HG03354 (cell line): Measurements from ENCODE around the gene SYPL2.
A peak's percentile ranks its signal among the peaks of the same experiment; 100 is the strongest.

Experiments used
- ATAC-seq: cut with Tn5 transposase; IDR thresholded peaks from one replicate; pipeline ENCODE4 v1.9.1; 2021; ENCODE audit warnings: mild to moderate bottlenecking; ENCODE audit not compliant: unreplicated experiment, poor library complexity, severe bottlenecking

SYPL2 gene

GRCh38 chr1:109508001-109508872, 41.9 kb downstream of the SYPL2 start:
- no peak for ATAC-seq

DNA sequence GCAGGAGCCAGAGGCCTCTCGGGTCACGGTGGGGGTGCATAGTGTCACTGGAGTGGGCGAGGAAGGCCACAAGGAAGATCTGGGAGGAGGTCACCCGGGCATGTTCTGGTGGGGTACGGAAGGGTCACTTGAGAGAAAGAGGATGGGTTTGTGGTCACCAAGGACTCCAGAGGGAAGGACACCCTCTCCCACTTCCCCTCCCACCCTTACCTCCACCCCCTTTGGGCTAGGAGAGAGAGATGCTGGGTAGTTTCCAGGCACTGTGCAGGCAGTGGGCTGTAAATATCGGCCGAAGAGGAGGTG, 42.5 kb downstream of the SYPL2 start:
- ATAC-seq: no peak

DNA sequence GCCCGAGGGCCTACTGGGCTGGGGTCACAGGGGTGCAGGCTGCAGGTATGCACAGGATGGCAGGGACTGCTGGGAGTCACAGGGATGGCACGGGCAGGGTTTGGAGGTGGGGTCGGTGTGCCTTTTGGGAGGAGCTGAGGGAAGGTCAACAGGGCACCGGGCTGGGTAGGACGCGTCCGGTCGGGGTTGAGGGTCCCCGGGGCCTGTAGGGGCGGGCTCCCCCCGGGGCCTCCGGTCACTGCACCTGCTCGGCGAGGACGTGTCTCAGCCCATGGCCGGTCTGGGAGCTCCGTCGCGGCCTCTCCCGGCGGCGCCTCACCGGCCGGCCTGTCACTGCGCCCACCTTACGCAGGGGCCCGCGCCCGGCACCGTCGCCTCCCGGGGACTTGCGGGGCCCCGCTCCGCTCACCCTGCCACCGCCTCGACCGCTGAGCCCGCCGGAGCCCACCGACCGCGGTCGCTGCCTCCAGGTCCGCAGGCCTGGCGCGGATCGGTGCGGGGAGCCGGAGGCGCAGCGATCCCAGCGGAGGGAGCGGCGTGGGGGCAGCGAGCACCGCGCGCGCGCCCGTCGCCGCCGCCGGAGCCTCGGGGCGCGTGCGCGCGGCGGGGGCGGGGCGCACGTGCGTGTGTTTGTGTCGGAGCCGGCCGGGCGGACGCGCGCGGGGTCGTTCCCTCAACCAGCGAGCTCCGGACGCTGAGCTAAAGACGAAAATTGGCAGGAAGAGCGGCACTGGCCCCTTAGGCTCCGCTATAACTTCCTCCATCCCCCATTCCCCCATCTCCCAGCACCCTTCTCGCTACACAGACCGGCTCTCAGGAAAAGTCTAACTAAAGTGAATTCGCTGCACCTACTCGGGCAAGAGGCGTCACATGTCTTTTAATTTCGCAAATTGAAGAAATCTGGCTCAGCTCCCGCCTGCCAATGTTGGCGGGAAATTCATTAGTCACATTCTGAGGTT, 43.1 kb downstream of the SYPL2 start, which contains the start of gene AMIGO1:
Gene AMIGO1, minus strand, starts transcription at position 552 of the 959 bp plus-strand sequence. CDS start 815 bp downstream, outside the sequence.
- ATAC-seq: peak; percentile 56

DNA sequence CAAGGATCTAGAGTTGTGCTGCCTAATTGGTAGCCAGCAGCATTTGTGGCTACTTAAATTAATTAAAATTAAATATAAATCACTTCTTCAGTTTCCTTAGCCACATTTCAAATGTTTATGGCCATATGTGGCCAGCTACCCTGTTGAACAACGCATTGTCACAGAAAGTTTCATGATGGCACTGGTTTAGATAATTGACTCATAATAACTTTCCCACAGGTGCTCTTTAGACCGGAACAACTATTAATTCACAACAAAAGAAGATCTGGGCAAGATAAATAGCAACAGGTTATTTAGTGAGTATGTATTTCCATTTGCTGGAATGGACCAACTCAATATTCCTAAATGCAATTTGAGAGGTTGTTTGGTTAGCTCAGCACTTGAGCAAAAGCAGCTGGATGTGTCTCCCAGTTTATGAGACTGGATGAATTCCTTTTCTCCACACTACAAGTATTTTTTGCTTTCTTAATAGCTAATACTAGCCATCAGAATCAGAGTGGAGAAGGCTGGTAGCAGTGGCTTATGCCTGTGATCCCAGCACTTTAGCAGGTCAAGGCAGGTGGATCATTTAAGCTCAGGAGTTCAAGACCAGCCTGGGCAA, 46.9 kb downstream of the SYPL2 start:
- no peak for ATAC-seq

DNA sequence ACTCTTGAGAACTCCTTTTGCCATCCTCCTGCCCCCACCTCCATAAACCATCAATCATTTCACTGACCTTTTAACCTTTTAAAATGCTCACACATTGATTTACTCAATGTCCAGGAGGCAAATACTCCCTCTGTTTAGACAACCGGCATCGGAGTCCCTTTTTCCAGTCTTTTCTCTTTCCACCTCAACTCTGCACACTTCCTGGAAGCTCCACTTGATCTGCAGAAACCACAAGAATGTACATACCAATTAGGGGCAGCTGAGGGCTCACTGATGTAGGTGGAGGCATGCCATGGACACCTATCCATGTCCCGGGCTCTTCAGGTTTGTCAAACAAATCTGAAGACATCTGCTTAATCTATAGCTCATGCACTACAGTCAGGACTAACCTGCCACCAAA, 48.5 kb downstream of the SYPL2 start:
- no peak for ATAC-seq

GRCh38 chr1:109516872-109517271, 50.5 kb downstream of the SYPL2 start:
- ATAC-seq: no peak

DNA sequence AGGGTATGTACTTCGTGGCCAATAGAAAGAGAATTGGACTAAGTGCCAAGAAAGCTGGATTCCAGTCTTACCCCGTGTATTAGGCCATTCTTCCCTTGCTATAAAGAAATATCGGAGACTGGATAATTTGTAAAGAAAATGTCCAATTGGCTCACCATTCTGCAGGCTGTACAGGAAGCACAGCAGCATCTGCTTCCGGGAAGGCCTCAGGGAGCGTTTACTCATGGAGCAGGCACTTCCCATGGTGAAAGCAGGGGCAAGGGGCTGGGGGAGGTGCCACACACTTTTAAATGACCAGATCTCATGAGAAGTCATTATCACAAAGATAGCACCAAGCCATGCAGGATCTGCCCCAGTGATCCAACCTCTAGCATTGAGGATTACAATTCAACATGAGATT, 51.0 kb downstream of the SYPL2 start:
- ATAC-seq: no peak

DNA sequence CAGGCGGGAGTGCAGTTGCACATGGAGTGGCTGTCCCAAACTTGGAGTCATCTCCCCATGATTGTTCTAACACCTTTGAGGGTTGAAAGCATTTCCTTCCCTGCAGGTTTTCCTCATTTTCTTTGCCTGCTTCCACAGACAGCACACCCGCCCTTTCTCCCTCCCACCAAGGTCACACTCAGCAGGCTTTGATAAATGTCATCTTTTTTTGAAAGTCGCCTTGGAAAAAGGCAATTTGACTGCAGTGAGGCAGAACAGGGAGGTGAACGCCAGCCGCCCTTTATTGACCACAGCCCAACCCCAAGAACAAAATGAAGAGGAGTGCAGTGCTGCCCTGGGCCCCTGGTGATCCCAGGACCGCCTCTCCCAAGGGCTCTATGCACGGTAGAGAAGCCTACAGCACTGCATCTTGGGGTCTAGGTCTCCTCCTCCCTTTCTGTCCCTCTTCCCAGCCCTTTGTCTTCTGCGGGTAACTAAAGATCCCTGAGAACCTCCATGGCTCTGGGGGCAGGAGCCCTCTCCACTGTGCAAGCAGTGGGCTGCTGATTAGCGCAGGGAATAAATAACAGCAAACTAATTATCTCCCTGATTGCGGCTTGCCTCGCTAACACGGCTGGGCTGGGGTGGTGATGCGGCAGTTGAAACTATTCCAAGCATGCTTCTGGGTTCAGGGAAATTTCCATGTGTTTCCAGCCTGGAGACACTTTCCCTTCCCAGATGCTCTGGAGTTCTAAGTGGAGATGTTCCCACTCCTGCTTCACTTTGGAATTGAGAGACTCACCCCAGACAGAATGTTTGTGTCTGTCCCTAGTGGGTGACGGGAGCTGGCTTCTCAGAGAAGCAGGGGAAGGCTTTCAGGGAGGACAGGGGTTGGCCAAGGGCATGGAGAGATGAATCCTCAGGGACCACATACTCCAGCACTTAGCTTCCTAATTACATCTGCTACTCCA, 54.9 kb downstream of the SYPL2 start:
- no peak for ATAC-seq

GRCh38 chr1:109522026-109522425, 55.7 kb downstream of the SYPL2 start:
- ATAC-seq: no peak

DNA sequence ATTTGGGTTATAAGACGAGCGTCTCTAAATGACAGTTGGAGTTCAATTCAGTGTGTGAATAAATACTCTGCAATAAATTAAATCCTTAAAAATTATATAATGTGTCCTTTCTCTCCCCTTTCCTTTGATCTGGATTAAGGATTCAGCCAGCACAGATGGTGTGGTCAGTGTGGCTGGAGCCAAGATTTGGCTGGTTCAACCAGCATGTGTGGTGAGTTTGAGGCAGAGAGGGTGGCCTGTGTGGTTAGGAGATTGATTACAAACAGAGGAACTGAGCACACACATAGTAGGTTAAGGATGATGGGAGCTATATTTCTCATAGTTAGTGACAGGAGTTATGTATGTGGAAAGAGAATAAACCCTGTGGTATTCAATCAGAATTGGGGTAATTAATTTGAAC, 57.4 kb downstream of the SYPL2 start:
- no peak for ATAC-seq

DNA sequence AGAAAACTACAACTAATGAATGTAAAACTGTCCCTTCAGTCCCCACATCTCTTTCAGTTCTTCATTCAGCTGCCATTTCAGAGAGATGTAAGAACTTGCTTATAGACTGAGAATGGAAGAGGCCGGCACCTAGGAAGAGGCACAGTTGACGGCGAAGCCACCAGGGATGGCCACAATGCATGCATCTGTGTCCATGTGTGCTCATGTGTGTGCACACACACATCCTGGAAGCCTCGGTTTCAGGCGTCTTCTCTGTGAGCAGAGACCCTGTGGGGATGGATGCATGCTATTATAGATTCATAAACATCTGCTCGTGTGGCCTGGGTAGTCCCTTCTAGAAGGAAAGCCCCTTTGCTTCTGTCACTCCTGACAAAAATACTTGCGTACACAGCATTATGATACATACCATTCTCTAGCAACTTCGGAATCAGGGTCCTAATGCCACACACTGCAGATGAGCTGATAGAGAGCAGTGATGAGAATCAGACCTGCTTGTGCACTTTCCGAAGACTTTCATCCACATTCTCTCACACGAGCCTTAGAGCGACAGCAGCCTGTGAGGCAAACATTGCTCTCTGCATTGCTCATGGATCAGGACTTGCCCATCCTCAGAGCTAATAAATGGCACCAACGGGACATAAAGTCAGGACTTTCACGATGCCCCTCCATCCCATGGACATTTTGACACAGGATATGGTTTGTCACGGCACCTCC, 60.9 kb downstream of the SYPL2 start:
- no peak for ATAC-seq

DNA sequence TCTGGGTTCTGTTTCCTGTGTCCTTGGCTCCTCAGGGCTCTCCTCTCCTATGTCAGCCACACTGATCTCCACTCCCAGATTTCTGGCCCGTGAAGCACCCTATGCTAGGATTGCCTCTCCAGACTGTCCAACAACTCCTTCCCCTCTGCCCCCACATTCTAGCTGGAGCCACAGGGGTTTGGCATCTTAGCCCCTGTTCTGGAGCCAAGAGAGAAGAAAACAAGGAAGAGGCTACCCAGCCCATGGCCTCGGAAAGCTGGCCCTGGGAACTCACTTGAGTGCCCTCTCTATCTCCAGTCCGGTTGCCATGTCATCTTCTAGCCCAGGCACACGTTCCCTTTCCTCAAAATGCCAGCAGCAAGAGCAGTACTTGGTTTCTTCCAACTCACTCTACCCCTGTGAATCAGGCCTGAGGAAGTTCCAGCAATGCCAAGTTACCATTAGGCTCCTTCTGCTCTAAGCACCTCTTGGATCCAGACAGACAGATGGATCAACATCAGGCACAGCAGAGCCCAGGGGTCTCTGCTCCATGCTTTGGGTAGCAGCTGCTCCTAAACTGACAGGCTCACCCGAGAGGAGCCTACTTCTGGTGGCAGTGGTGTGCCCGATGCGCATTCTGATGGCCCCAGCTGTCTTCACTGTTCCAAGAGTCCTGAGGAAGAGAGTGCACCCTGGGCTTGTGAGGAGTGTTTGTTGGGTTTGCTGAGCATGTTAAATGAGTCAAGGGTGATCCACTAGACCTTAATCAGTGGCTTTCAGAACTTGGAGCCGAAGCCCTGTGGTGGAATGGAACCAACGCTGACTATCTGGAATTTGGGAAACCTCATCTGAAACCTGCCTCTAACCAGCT, 61.7 kb downstream of the SYPL2 start:
- no peak for ATAC-seq

DNA sequence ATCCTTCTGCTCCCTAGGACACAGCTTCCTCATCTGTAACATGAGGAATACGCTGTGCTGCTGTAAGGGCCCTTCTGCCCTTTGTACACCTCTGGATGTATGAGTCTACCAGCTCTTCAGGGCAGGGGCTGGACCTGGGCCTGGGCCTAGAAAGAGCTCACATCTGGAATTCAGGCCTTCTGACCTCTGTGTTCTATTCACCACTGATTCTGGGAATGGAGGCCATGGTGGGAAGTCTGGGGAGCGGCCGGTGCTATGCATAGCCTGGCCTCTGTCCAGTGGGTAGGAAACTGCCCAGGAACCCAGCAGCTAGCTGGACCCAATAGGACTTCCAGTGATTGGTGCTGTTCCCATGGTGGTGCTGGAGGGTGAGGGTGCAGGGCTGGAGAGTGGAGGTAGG, 62.4 kb downstream of the SYPL2 start:
- ATAC-seq: no peak

DNA sequence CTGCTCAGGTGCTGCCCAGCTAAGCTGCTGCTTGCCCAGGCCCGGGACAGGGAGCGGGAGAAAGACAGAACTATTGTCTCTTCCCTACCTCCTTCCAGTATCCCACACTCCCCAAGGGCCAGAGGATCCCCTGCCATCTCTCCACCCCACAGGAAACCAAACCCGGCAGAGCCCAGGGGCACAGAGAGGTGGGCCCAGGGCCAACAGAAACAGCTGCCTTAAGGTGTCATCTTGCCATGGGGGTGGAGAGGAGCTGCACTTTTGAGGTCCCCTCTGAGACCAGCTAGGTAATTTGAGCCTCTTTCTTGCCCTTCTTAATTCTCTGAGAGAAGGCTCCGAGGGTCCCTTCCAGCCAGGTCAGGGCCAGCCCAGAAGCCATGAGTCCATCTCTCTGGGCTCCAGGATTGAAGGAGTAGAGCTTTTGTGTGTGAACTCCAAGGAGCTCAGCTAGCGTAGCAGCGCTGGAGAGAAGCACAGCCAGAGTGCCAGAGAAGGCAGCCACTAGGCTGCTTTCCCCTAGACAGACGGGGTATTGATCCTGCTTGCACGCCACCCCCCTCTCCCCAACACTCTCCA, 63.6 kb downstream of the SYPL2 start:
- ATAC-seq: no peak

DNA sequence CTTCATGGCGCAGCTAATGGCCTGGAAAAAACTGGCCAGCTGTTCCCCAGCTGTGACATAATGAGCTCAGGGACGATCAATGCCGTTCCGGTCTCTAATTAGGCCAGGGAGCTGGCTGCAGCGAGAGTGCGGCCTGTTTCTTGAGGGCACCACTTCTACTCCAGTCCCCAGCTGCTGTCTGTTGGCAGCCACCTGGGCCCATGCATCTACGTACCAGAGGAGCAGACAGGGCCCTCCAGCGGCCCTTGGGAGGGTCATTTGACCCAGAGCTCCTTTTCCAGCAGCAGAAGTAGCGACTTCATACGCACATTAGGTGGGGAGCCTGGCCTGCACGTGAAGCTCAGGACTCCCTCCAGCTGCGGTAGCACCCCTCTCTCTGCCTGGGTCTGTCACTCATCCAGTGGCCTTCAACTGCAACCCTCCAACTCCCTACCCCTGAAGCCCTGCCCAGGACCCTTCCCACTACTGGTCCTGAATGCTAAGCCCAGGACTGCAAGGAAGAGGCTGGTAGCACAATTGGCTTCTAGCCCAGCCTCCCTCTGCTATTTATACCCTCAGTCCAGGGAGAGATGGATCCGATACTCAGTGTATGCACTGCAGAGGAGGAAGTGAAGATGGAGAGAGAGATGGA, 64.2 kb downstream of the SYPL2 start:
- ATAC-seq: no peak

- no peak for ATAC-seq
These were observed 65.0 kb downstream of the SYPL2 start for GRCh38 chr1:109531380-109531779.
